ENCODE measurements around the gene RHPN2. TPM values are rescaled to one million over a fixed set of nuclear protein-coding genes. Genes with fewer than 3 reads are reported as not detected.

RHPN2 gene
- total RNA-seq, result 13.1 and 13.5 TPM in 2 replicates

GRCh38 chr19:33064792-33065550 lies at the start of gene RHPN2:
Gene RHPN2, minus strand, starts transcription at chr19:33064888. Its CDS starts 36 bp downstream, at chr19:33064852.

GRCh38 chr19:33080761-33081681 lies 16.3 kb upstream of the RHPN2 start, which contains the start of gene GPATCH1:
Gene GPATCH1, plus strand, starts transcription at chr19:33081181. Its CDS starts 13 bp downstream, at chr19:33081194.

GRCh38 chr19:32971715-32972540 lies 92.8 kb downstream of the RHPN2 start, which contains the start of the genes CEP89 and FAAP24:
Gene CEP89, minus strand, starts transcription at chr19:32971958. Its CDS starts 84 bp downstream, at chr19:32971874.
Gene FAAP24, plus strand, starts transcription at chr19:32972242. Its CDS starts 955 bp downstream, at chr19:32973197.

Other genes starting within 250 kb of the RHPN2 start
- not detected in 2 replicates for gene SLC7A9, start 195.1 kb downstream of the RHPN2 start, total RNA-seq
- 13.5 and 21.1 TPM in 2 replicates for gene CEP89, start 92.9 kb downstream of the RHPN2 start, total RNA-seq
- gene FAAP24, start 92.6 kb downstream of the RHPN2 start, total RNA-seq, result 3.5 and 4.2 TPM in 2 replicates
- gene GPATCH1, start 16.3 kb upstream of the RHPN2 start, total RNA-seq, result 4.1 and 6.6 TPM in 2 replicates
- not detected in 2 replicates for gene WDR88, start 67.2 kb upstream of the RHPN2 start, total RNA-seq
- 17.4 and 23.1 TPM in 2 replicates for gene LRP3, start 129.4 kb upstream of the RHPN2 start, total RNA-seq
- not detected in 2 replicates for gene SLC7A10, start 161.0 kb upstream of the RHPN2 start, total RNA-seq
- gene CEBPA, start 237.6 kb upstream of the RHPN2 start, total RNA-seq, result 23.4 and 27.0 TPM in 2 replicates